ENCODE measurements around the gene PLCL2.
"Not testable (repeated sequence)": the region's sequence is repeated elsewhere in the genome, so short reads cannot be mapped to it uniquely, and the experiment has no call there.

Gene PLCL2

DNA sequence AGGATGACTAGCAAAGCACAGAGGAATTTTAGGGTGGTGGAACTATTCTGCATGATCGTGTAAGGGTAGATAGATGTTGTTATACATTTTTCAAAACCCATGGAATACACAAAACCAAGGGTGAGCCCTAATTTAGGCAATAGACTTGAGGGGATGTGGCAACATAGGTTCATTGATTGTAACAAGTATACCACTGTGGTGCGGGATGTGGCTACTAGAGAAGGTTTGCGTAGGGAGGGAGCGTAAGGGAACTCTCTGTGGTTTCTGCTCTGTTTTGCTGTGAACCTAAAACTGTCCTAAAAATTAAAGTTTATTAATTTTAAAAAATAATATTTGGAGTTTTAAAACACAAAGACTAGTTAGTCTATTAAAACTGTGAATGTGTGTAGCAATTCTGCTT lies 202.8 kb downstream of the PLCL2 start:
- DNase-seq = no peak

DNA sequence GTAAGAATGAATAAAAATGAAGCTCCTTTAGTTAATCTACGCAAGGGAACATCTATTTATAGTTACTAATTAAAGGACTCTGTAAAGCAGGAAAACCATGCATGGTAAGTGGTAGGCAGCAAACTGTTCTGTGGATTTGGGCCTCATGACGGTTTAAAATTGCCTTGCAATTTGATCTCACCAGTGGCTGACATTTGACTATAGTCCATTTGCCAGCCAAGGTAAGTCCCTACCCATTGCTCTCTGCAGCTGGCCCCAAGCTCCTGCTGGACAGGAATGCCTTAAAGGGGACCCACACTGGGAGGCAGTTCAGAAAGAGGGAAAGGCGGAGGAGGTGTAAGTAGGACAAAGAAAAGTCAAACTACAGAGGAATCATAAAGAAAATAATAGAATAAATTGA lies 203.3 kb downstream of the PLCL2 start:
- DNase-seq = no peak

DNA sequence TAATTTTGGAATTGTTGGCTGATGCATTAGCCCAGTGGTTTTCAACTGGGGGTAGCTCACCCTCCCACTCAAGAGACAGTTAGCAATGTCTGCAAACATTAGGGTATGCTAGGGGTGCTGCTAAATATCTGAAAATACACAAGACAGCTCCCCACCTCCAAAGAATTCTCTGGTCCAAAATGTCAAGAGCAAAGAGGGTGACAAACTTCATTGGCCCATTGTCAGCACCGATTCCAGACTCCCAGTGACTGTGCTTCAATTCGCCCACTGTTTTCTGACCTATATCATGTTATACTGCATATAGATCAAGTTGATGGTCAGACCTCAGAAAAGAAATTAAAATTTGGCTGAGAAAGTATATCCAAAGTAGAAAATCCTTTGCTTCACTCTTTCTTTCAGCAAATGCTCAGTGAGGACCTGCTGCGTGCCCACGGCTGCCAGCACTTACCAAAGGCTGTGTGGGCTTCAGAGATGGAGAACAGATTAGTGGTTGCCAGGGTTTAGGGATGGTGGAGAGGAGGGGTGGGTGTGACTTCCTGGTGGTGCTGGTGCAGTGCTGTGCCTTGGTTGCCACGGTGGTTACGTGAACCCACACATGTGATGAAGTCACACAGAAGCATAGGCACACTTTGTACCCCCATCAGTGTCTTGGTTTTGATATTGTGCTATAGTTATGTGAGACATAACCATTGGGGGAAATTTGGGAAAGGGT lies 204.0 kb downstream of the PLCL2 start:
- DNase-seq = no peak

DNA sequence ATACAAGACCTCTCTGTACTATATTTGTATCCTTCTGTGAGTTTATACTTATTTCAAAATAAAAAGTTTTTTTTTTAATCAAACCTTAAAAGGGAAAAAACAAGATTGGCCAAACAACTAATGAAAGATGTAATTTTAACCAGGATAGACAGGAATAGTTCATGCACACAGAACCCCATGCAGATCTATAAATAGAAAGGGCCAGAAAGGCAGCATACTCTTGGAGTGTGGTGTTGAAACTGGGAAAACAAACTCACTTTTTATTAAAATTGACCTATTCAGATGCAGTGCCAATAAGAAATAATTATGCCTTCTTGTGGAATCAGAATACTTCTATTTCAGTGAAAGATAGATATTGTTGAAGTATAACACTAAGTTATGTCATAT lies 204.6 kb downstream of the PLCL2 start:
- DNase-seq = no peak

DNA sequence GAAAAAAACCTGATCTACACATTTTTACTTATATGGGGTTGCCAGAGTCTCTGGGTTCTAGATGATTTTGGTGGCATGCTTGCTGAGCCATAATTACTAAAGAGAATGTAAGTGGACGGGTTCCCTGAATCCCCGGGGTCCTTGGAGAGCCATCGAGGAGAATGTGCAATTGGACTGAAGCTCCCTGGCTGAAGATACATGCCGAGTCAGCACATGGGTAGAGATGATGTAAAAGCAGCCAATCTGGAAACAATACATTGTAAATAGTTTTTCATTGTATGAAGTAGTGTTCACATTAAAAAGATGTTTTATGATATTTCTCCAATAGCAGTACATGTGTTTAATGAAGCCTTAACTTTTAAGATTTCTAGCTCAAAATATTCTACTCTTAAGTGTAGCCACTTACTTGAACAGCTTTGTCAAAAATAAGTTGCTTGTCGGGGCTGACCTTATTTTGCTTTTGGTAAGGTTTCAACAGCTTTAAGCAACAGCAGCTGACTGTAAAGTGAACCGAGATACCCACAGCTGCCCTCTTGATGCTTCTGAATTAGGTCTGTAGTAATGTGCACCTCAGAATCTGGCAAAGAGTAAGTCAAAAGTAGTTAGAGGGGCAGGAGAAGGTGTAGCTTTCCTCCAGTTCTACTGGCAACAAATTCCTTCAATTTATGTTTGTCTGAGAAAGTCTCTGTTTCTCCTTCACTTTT lies 205.7 kb downstream of the PLCL2 start:
- no peak for DNase-seq

DNA sequence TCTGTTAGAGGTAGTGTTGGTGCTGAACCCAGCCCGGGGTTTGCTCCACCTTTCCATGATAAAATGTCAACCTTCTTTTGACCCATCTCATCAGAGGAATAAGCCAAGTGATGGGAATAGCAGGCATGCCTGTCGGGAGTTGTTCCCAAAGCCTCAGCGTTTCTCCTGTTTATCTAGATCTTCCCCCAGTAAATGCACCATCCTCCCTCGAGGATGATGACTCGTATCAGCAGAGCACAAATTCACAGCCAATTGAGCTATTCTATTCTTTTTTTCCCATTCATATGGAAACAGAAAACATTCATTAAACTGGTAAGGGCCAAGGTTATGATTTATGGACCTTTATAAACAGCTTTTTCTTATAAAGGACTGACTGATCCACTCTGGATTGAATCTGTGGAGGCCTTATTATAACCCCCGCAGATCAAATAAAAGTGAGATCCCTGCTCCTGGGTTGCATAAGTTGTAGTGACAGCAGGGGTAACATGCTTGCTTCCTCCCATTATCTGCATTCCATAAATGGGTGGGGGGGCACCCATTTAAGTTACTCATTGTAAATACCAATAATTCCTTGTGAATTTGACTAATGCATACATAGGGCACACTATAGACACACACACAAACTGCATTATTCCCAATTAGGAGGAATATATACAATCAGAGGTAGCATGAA lies 207.3 kb downstream of the PLCL2 start:
- no peak for DNase-seq

DNA sequence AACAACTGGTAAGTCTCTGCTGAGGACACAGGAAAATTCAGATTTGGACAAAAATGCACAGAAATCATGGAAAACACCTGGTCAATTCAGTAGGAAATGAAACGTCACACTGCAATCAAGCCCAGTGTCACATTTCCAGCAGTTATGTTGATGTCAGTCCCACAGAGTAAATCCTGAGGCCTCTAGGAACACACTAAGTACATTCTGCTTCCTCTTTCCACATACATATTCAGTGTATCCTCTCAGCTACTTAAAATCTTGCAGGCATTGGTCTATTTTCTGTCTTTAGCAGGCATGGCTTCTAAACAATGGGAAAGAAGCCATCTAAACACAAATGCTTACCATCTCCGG lies 207.8 kb downstream of the PLCL2 start:
- DNase-seq = no peak

DNA sequence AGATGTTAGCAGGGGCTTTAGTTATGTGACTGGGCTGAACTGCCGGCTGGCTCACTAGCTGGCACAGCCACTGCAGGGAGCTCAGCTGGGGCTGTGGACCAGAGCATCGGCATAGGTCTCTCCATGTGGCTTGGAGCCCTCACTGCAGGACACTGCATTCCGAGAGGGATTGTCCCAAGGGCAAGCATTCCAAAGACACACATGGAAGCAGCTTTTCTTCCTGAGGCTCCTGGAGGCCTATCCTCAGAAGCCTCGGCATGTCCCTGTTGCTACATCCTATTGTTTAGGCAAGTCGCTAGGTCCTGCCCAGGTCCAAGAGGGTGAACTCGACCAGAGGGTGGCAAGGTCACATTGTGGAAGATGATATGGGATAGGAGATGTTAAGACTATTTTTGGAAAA lies 209.8 kb downstream of the PLCL2 start:
- no peak for DNase-seq

DNA sequence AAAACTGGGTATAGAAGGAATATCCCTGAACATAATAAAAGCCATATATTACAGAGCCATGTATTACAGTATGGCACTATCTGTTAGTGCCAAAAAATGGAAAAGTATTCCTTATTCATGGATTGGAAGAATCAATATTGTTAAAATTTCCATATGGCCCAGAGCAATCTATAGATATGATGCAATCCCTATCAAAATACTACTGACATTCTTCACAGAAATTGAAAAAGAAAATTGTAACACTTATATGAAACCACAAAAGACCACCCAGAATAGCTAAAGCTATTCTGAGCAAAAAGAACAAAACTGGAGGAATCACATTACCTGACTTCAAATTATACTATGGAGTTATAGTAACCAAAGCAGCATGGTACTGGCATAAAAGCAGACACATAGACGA lies 218.8 kb downstream of the PLCL2 start:
- DNase-seq = no peak

DNA sequence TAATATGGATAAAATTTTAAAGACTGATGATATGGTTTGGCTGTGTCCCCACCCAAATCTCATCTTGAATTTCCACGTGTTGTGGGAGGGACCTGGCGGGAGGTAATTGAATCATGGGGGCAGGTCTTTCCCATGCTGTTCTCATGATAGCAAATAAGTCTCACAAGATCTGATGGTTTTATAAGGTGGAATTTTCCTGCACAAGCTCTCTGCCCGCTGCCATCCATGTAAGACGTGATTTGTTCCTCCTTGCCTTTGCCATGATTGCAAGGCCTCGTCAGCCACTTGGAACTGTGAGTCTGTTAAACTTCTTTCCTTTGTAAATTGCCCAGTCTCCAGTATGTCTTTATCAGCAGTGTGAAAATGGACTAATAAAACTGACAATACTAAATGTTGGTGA lies 222.0 kb downstream of the PLCL2 start:
- not testable (repeated sequence) for DNase-seq

DNA sequence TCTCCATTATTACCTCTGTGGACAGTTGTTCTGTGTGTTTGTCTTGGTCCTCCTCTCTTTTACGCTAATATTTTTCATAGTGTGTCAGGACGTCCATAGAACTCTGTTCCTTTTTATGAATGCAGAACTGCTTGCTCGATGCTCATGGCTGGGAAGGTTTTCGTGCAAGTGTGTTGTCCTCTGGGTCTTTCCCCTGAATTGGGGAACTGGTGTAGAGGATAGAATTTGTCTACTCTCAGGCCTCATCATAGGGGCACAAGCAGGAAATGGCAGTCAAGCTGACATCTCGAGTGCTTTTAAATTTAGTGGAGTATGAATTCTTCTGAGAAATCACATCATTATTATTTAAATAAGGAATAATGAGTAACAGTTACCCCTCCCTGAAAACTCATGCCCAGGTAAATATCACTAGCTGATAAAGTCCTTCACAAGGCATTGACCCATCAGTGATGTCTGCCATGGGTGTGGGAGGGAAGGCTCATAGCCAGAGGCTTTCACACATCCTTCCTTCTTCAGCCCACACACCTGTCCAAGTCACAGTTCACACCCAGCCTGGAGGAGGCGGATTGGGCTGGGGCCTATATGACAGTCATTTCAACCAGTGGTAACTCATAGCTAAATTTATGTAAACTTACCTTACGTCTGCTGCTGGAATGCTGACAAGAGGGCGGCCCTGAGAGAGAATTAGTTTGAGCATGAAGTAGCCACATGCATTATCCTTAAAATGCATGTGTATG lies 226.1 kb downstream of the PLCL2 start:
- DNase-seq = peak in 1 of 2 donors; percentile 45

DNA sequence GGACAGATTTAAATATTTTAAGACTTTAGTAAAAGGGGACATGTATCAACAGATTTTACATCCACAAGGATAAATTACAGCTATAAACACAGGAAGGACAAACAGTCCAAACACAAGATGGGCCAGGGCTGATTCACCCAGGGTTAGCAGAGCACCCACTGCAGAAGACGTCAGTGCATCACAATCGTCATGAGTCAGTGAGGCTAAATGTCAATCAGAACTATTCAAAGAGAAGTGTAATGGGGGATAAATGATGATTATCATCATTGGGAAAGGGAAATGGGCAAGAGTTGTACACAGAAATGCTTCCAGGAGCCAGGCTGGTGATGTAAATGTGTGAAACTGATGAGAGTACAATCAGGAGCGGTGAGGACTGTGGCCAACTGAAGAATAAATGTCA lies 226.8 kb downstream of the PLCL2 start:
- DNase-seq = no peak

DNA sequence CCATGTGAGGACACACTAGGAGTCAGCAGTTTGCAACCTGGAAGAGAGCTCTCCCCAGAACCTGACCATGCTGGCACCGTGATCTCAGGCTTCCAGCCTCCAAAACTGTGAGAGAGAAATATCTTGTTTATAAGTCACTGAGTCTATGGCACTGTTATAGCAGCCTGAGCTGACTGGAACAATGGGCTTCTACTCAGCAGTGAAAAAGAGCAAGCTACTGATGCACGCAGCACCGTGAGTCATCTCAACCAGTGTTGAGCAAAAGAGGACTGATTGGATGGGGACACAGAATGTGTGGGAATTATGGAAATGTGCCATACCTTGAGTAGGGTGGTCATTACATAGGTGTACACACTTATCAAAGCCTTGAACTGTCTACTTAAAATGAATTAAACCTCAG lies 230.4 kb downstream of the PLCL2 start:
- no peak for DNase-seq

DNA sequence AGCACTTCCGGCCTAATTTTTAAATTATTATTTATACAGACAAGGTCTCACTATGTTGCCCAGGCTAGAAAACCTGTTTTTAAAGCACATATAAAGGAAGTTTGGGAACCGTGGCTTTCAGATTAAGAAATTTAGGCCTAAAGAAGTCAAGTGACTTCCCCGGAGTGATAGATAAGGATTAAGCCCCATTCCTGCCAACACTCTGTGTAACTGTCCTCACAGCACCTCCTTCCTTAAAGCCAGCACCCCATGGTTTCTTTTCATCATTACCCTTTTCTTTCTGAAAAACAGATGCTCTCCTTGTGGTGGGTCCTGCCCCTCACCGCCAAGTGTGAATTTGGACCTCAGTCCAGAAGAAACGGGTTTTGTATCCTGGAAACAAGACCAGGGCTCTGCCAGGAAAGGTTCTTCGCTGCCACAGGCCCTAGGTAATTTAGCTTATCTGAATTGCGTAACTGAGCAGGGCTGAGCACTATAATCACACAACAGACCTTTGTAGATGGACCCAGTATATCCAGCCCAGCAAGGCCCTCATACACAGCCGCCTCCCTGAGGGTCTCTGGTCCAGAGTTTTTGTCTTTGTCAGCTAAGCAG lies 231.3 kb downstream of the PLCL2 start:
- no peak for DNase-seq

DNA sequence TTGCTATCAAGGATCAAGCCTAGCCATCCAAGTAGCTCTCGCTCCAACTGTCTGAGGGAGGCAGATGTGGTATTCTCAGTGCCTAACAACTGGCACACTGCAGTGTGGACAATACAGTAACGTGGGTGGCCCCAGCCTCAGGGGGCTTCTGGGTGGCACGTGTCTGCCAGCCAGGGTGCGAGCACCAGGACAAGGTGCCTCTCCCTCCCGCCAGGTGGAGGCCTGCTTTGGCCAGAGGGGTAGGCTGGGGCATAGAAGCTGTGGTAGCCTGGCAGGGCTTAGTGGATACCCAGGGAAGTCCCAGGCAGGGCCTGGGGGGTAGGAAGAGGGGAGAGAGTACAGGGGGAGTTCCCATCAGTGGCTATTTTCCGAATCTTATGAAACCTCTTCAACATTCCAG lies 234.0 kb downstream of the PLCL2 start:
- DNase-seq = no peak

DNA sequence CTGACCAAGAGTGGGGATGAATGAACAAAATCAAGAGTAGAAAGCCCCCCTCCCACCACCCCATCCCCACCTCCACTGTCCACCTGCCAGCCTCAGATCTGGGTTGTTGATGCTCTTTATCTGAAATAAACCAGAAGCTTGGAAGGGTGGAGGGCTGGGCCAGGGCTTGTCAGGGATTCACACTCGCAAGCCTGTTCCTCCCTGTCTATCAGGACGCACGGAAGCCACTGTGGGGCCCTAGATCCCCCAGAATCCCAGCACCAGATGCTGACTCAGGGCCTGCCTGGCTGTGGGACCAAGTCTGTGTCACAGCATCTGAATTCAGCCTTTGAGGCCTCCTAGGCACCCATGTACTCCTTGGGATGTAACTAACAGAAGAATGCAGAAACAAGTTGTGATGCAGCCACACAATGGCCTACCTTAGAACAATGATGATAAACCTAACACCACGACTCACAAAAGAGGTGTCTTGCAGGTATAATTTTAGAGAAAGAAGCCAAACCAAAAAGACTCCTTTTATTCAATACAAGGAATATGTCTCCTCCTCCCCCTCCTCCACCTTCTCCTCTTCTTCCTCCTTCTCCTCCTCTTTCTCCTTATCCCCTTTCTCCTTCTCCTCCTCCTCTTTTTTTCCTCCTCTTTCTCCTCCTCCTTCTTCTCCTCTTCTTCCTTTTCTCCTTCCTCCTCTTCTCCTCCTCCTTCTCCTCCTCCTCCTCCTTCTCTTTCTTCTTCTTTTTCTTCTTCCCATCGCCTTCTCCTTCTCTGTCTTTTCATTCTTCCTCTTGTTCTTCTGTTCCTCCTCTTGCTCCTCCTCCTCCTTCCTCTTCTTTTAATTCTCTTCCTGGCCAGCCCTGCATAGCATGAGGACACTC lies 234.7 kb downstream of the PLCL2 start:
- DNase-seq = no peak

DNA sequence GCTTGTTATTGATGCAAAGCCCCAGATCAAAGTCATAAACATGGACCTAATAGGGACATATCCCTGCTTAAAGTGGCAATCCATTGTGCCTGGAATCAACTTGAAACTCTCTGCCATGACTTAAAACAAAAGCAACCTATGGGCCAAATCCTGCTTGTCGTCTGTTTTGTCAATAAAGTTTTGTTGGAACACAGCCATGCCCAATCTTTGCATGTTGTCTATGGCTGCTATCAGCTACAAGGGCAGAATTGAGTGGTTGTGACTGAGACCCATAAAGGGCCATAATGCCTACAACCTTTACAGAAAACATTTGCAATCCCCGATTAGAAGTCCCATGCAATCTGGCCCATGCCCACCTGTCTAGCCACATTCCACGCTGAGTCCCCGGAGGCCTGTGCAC lies 235.4 kb downstream of the PLCL2 start:
- no peak for DNase-seq

DNA sequence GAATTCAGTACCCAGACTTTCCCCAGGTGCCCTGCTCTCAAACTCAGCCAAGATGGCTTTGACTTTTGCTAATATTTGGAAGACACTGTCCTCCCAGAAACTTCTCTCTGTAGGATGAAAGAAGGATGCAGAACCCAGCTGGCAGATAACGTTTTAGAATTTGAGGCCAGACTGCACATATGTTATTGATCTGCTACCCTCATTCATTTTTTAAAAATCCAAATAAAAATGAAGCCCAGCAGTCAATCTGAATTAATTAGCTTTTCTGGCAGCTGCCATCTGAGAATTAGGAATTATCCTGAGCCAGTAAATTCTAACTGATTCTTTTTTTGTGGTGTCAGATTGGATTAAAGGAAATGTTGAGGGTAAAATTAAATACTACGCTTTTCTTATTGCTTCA lies 236.6 kb downstream of the PLCL2 start:
- DNase-seq = no peak

DNA sequence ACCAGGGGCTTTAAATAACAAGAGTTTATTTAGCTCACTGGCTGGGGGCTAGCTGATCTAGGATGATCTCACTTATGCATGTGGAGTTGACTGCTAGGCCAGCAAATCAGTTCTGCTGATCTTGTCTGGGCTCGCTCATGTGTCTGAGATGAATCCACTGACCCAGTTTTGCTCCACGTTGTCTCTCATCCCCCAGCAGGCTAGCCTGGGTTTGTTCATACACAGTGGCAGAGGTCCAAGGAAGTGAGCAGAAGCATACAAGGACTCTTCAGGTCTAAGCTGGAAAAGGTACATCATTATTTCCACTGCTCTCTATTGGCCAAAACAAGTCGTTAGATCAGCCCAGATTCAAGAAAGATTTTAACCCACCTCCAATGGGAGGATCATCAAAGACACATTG lies 238.0 kb downstream of the PLCL2 start:
- no peak for DNase-seq

DNA sequence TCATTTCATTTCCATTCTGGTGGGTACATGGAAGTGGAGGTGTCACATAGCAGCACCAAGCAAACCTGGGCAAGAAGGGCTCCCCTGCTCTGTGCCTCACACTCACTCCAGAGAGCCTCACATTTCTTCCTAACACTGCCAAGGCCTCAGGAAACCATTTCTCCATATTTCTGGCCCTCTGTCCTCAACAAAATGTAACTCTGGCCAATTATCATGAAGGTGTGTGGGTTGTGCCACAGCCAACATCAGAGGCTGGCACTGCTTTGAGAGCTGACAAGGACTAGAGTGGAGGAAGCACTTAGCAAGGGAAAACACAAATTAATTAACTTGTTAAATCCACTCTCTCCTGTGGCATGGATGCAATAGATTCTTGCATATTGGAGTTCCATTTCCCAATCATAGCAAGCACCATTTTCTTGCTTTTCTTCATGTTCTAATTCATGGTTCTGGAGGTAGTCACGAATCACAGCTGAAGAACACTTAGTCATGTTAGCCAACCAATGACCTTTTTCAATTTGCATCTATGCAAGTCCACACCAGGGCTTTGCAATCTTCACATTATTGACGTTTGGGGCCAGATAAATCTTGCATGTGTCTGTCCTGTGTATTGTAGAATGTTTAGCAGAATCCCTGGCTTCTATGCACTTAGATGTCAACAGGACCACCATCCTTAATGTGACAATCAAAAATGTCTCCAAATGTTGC lies 241.1 kb downstream of the PLCL2 start:
- DNase-seq = no peak

DNA sequence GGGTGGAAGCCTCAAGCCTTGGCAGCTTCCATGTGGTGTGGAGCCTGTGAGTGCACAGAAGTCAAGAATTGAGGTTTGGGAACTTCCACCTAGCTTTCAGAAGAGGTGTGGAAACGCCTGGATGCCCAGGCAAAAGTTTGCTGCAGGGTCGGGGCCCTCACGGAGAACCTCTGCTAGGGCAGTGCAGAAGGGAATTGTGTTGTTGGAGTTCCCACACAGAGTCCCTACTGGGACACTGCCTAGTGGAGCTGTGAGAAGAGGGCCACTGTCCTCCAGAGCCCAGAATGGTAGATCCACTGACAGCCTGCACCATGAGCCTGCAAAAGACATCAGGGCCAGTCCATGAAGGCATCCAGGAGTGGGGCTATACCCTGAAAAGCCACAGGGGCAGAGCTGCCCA lies 243.9 kb downstream of the PLCL2 start:
- DNase-seq = not testable (repeated sequence)

DNA sequence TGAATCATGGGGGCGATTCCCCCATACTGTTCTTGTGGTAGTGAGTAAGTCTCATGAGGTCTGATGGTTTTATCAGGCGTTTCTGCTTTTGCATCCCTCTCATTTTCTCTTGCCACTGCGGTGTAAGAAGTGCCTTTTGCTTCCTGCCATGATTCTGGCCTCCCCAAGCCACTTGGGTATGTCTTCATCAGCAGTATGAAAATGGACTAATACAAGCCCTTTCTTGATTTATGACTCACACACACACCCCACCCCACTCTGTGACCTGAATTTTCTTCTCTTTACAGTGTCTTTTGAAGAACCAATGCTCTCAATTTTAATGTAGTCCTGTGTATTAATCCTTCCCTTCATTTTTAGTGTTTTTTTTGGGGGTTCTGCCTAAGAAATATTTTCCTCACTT lies 244.8 kb downstream of the PLCL2 start:
- no peak for DNase-seq

Data from bone marrow (tissue), 2 donors.